Brain microvascular endothelial cell (primary cell): ENCODE results near the gene TEX35.

Experiments used
- DNase-seq: peaks from one replicate; pipeline ENCODE4 v3.0.0-alpha.2; 2020
- H3K27ac ChIP-seq: fragments of 250-450 bp; sonication (Bioruptor Pico); 2 replicates; pipeline ENCODE4 v1.5.1; 2020; ENCODE audit warnings: mild to moderate bottlenecking, moderate library complexity
- H3K27me3 ChIP-seq: fragments of 250-450 bp; sonication (Bioruptor Pico); replicated peaks from 2 replicates; pipeline ENCODE4 v1.5.1; 2020; ENCODE audit warnings: mild to moderate bottlenecking
- H3K36me3 ChIP-seq: fragments of 250-450 bp; sonication (Bioruptor Pico); replicated peaks from 2 replicates; pipeline ENCODE4 v1.5.1; 2020; ENCODE audit warnings: mild to moderate bottlenecking
- H3K4me3 ChIP-seq: 2 replicates; pipeline ENCODE4 v1.5.1; 2011; ENCODE audit warnings: low read depth, mild to moderate bottlenecking, control low read depth, low read length, moderate library complexity
- CTCF ChIP-seq: IDR thresholded peaks from 2 replicates; pipeline ENCODE4 v1.5.1; 2011; ENCODE audit warnings: low read depth, mild to moderate bottlenecking, moderate library complexity, low read length, control low read depth, inconsistent platforms; ENCODE audit errors: missing control alignments
- in situ Hi-C: cut with HindIII; loops from 2 replicates; pipeline ENCODE4 v1.10.0; 2017; ENCODE audit warnings: low sequenced_read_pairs, low pct_ligation_motif_present

TEX35 gene

GRCh38 chr1:178489399-178489798, 23.5 kb upstream of the TEX35 start:
- no peaks in the 10 kb centered on the region for H3K36me3 ChIP-seq
- in situ Hi-C loops: no loop called here
- H3K27me3 ChIP-seq: no peaks in the 10 kb centered on the region
- TF ChIP-seq CTCF: no peak
- DNase-seq: no peak
- H3K4me3 ChIP-seq: no peak overlapping the region
- H3K27ac ChIP-seq: no peak overlapping the region

GRCh38 chr1:178490136-178490535, 22.8 kb upstream of the TEX35 start:
- no peak for TF ChIP-seq CTCF
- no peak overlapping the region for H3K27ac ChIP-seq
- H3K27me3 ChIP-seq: no peaks in the 10 kb centered on the region
- in situ Hi-C loops: no loop called here
- no peaks in the 10 kb centered on the region for H3K36me3 ChIP-seq
- no peak for DNase-seq
- H3K4me3 ChIP-seq: no peak overlapping the region

GRCh38 chr1:178490967-178491366, 21.9 kb upstream of the TEX35 start:
- Histone ChIP-seq H3K27me3 (no peaks in the 10 kb centered on the region), H3K36me3 (no peaks in the 10 kb centered on the region), H3K4me3 (no peak overlapping the region), H3K27ac (no peak overlapping the region)
- in situ Hi-C loops: no loop called here
- no peak for DNase-seq
- no peak for TF ChIP-seq CTCF

GRCh38 chr1:178491721-178492120, 21.2 kb upstream of the TEX35 start:
- H3K27me3 ChIP-seq: no peaks in the 10 kb centered on the region
- in situ Hi-C loops: no loop called here
- DNase-seq: no peak
- TF ChIP-seq CTCF: no peak
- no peak overlapping the region for H3K27ac ChIP-seq
- H3K36me3 ChIP-seq: no peaks in the 10 kb centered on the region
- H3K4me3 ChIP-seq: no peak overlapping the region

- no peak overlapping the region for H3K27ac ChIP-seq
- H3K4me3 ChIP-seq: no peak overlapping the region
- in situ Hi-C loops: no loop called here
- H3K36me3 ChIP-seq: no peaks in the 10 kb centered on the region
- no peak for TF ChIP-seq CTCF
- DNase-seq: no peak
- no peaks in the 10 kb centered on the region for H3K27me3 ChIP-seq
Observed at GRCh38 chr1:178492341-178492740, 20.6 kb upstream of the TEX35 start.

- in situ Hi-C loops: no loop called here
Observed at GRCh38 chr1:178493301-178493741, 19.6 kb upstream of the TEX35 start.

More at GRCh38 chr1:178493301-178493741, 19.6 kb upstream of the TEX35 start:
- Histone ChIP-seq H3K36me3 (no peaks in the 10 kb centered on the region), H3K4me3 (no peak overlapping the region), H3K27me3 (no peaks in the 10 kb centered on the region), H3K27ac (no peak overlapping the region)
- no peak for TF ChIP-seq CTCF
- DNase-seq: no peak
